GM21576 (cell line): ENCODE data around the gene AASDH.

Experiments used
- ATAC-seq: cut with Tn5 transposase; IDR thresholded peaks from one replicate; pipeline ENCODE4 v1.9.1; 2021; ENCODE audit warnings: mild to moderate bottlenecking, moderate library complexity; ENCODE audit not compliant: unreplicated experiment

AASDH gene

DNA sequence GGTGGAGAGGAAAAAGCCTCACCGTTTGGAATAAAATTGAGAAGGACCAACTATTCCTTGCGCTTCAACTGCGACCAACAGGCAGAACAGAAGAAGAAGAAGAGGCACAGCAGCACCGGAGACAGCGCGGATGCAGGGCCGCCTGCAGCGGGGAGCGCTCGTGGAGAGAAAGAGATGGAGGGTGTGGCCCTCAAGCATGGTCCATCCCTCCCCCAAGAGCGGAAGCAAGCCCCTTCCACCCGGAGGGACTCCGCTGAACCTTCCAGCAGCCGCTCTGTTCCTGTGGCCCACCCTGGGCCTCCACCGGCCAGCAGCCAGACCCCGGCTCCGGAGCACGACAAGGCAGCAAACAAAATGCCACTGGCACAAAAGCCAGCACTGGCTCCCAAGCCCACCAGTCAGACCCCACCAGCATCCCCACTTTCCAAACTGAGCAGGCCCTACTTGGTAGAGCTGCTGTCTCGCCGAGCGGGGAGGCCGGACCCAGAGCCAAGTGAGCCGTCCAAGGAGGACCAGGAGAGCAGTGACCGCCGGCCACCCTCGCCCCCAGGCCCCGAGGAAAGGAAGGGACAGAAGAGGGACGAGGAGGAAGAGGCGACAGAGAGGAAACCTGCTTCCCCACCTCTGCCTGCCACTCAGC is 71.2 kb downstream of the AASDH start:
- ATAC-seq = no peak

DNA sequence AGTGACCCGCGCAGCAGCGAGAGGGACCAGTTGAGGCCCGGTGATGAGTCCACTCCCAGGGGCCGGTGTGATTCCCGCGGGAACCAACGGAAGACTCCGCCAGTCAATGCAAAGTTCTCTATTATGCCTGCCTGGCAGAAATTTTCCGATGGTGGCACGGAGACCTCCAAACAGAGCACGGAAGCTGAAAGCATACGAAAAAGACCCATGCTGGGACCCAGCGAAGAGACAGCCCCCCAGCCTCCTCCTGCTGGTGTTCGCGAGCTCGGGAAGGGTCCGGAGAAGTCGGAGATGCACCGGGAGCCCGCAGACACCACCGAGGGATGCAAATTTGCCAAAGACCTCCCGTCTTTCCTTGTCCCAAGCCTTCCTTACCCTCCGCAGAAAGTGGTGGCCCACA is 71.7 kb downstream of the AASDH start:
- ATAC-seq = no peak

DNA sequence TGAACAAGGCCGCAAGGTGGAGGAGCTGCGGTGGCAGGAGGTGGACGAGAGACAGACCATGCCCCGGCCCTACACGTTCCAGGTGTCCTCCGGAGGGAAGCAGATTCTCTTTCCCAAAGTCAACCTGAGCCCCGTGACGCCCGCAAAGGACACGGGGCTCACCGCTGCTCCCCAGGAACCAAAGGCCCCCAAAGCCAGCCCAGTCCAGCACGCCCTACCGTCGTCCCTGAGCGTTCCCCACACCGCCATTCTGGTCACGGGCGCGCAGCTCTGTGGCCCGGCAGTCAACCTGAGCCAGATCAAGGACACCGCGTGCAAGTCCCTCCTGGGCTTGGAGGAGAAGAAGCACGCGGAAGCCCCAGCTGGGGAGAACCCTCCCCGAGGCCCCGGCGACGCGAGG is 72.2 kb downstream of the AASDH start:
- no peak for ATAC-seq

- ATAC-seq = no peak
Observed at GRCh38 chr4:56314207-56314915, 72.9 kb downstream of the AASDH start.

DNA sequence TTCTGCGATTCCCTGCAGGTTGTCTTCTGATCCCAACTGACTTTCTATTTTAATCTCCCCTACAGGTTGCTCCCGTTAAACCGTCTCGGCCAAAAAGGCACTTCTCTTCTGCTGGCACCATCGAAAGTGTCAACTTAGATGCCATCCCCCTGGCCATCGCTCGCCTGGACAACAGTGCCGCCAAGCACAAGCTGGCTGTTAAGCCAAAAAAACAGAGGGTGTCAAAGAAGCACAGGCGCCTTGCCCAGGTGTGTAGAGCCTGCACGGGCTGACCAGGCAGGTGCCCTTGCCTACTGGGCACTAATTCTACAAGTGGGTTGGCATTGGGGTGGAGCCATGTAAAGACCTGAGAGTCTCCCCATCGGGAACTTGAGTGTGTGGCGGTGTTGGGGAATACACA is 74.2 kb downstream of the AASDH start:
- no peak for ATAC-seq

- ATAC-seq = no peak
Observed at GRCh38 chr4:56311299-56311975, 75.9 kb downstream of the AASDH start.

DNA sequence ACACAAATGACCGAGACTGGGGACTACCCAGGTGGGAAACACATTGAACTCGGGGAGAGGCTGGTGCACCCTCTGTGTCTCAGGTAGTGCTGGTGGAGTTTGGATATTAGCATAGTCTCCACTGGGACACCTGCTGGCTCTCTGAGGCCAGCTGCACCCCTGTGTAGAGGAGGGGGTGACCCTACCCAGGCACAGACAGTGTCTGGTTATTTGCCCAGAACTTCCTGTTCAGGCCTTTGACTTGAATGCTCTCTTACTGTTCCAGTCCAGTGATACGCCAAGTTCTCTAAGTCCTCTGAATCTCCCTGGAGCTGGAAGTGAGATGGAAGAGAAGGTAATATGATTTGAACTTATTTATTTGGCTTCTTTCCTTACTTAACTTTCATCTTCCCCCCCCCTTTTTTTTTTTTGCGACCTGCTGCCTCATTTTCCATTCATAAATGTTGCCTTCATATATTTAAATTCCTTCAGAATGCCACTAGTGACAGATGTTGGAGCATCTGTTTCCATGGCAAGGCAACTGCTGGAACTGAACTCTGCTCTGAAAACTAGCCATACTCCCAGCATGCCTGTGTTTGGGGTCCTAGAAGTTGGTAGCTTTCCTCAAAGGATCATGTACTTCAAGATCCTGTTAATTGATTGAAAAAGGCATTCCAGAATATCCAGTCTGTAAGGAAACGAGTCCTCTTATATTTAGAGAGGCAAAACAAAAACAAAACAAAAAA is 76.7 kb downstream of the AASDH start:
- ATAC-seq = no peak

DNA sequence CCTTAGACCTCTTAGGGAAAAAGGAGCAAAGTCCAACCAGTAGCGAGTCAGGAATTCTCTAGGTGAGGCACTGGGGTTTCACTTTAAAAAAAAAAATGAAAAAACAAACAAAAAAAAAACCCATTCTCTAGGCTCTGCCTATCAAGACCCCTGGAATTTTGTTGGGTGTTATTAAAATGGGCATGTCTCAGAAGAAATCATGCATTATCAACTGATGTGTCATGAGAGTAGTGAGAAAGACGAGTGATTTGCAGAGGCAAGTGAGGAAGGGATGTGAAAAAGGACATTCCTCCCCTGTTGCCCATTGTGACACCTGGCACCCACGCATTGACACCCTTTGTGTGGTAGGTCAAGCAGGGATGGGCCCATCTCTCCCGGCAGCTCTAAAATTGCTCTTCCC is 78.9 kb downstream of the AASDH start:
- ATAC-seq = no peak

- no peak for ATAC-seq
Observed at GRCh38 chr4:56307423-56307822, 79.9 kb downstream of the AASDH start.

- ATAC-seq = no peak
Observed at GRCh38 chr4:56305390-56305789, 81.9 kb downstream of the AASDH start.

GRCh38 chr4:56303921-56304320 is 83.4 kb downstream of the AASDH start:
- ATAC-seq = no peak

GRCh38 chr4:56302760-56303159 is 84.5 kb downstream of the AASDH start:
- no peak for ATAC-seq

DNA sequence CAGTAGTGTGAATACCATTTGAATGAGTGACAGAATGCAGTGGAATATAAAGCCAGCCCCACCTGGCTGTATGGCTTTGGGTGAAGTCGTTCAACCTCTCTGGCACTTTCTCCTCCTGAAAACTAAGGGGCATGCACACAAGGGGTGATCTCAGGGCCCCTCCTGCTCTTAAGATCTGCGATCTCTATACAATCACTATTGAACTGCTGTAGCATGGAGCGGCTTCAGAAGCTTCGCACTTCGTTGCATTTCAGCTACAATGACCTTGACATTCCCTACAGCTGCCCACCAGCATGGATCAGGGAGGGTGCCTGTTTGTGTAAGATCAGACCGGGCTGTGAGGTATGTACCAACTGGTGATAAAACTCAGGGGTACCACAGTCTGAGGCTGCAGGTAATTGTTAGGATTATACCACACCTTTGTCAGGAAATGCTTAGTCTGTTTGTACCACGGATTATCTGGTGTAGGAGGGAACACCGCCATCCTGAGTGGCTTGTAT is 85.2 kb downstream of the AASDH start:
- ATAC-seq = no peak

GRCh38 chr4:56301181-56301996 is 85.9 kb downstream of the AASDH start:
- peak; percentile 91 for ATAC-seq

- ATAC-seq = no peak
Observed at GRCh38 chr4:56298236-56298635, 89.1 kb downstream of the AASDH start.

DNA sequence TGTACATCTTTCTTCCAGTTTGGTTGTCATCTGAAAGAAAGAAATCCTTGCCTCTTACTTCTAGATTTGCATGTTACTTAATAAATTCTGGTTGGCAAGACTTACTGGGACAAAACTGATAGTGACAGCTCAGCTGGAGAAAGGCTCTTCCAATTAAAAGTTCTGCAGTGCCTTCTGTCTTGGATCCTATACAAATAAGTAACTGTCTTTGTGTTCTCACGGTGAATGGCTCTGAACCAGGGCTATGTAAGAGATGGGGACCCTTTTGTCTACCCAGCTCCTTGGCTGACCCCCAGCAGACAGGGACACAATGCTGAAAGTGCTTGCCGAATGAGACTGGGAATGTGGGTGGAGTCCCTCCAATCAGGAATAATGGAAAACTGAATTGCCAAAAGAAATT is 89.5 kb downstream of the AASDH start:
- ATAC-seq = no peak

DNA sequence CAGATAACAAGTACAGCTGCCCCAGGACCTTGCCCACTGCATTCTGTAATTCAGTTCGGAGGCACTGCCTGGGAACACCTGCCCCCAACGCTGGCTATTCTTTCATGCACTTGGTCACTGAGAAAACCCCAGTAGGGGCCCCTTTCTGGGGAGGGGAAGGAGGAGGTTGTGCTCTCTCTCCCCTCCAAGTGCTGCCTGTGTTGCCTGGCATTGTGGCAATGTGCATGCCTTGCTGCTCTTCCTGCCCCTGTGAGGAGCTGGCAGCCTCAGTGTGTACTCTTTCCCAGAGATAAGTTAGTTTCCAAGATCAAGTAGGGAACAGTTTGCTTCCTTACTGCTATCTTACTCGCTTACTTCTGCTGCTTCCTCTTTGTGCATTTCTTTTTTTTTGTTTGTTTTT is 90.8 kb downstream of the AASDH start:
- no peak for ATAC-seq

DNA sequence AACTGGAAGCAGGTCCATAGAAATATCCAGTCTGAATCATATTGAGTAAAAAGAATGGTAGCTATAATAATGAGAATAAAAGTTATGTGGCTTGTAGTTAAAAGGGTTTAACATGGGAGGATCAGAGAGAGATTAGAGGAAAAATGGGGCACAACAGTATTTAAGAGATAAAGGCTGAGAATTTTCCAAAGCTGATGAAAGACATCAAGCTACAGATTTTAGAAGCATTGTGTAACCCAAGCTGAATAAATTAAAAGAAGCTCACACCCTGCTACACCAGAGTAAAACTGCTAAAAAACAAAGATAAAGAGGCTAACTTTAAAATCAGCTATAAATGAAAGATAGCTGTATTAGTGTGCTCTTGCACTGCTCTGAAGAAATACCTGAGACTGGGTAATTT is 94.2 kb downstream of the AASDH start:
- no peak for ATAC-seq

GRCh38 chr4:56289934-56290333 is 97.4 kb downstream of the AASDH start:
- no peak for ATAC-seq

- ATAC-seq = no peak
Observed at GRCh38 chr4:56288663-56289062, 98.6 kb downstream of the AASDH start.
